H4 (cell line): ENCODE results near the gene OPCML. TPM values are rescaled to one million over a fixed set of nuclear protein-coding genes. Genes with fewer than 3 reads are reported as not detected.

Experiments
- DNase-seq: peaks from one replicate; pipeline ENCODE4 v3.0.0-alpha.2; 2015; ENCODE audit warnings: low spot score
- total RNA-seq: library from RNA; depleted of rRNA; stranded (reverse); fragments of >200 nt; shearing (Covaris generic); gene quantifications from 2 replicates; pipeline ENCODE4 v1.2.3, GENCODE V29; 2014

Gene OPCML
- total RNA-seq, 1 experiment from 2014 or later, result 0.12 TPM

GRCh38 chr11:133234883-133235282 lies 297.4 kb downstream of the OPCML start:
- DNase-seq, result no peak

DNA sequence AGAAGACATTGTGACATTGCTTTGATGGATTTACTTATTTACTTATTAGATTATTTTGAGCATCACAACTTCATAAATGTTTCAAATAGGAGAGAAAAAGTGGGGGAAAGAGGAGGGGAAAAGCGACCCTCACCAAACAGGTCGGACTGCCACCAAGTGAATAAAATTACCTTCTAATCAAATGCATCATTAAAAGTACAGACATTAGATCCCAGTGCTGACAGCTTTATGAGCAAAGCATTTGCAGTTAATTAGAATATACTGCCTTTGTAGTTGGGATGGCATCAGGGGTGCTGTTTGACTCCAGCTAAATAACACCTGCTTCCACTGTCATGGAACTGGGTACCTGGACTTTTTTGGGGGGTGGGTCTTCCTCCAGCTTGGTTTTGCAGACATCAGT lies 299.6 kb downstream of the OPCML start:
- DNase-seq, result no peak

- DNase-seq, result no peak
Measured at GRCh38 chr11:133230431-133230830, 301.9 kb downstream of the OPCML start.

DNA sequence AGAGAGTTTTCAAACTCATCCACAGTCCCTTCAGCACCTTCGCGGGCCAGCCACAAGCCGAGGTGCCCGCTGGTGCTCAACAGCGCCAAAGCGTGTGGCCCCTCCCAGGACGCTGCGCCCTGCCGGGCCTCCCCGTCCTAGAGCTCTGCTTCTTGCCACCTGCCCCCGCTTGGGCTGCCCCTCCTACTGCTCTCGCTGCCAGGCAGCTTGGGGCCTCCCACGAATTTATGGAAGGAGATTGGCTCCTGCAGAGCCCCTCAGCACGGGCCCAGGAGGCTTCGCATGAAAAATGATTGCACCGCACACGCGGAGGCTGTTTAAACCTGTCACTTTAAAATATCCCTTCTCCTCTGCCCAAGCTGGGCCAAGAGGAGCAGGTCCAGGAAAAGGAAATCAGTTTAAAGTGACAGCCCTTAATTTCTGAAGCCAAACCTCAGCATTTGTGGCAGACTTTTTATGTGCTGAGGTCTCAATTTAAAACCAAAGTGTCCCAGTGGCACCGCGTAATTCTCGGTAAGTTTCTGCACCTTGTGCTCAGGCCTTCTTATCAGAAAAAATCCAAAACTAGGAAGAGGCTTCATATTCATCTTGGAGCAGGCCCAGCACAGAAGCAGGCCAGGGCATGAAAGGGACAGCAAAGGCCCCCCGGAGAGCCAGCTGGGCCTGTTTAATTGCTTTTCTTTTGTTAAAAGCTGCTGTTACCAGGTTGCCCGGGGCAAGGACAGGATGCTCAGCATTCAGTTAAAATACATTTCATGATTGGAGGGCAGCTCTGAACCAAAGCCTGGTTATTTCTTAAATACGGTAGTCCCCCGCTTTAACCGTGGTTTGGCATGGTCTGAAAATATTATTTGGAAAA lies 303.6 kb downstream of the OPCML start:
- DNase-seq, result no peak

DNA sequence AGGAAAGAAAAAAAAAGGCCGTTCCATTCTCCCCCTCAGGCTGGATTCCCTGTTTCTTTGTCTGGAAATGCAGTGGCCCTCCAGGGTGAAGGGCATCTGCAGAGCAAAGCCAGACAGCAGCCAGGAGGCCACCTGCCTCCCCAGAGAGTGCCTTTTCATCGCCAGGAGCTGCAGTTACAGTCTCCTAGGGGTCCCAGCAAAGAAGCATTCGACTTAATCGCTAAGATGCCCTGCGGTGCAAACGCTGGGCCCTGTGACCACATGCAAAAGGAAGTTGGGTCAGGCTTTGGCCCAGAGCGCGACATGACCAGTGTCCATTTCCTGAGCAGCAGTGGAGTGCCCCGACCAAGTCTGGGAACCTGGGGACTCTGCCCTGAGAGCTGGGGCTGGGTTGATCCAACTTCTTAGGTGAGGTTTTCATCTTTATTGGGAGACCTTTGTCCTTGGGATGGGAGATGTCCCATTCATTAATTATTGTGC lies 304.6 kb downstream of the OPCML start:
- DNase-seq, result no peak

DNA sequence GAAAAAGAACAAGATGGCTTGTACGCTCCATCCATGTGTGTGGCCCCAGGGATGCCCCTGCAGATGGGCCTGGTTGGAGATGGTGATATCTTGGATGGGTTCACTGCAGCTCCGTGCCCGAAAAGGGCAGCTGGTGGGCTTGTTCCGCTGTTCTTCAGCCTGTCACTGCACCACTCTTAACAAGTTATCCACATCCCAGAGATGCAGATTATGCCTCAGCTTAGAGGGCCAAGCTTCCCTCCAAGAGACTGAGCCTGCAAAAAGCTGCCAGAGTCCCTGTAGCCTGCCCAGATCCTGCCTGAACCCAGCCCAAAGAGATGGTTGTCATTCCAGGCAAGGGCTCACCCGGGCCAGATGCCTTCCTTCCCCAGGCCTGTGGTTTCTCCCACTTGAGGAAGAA lies 308.0 kb downstream of the OPCML start:
- DNase-seq, result no peak

DNA sequence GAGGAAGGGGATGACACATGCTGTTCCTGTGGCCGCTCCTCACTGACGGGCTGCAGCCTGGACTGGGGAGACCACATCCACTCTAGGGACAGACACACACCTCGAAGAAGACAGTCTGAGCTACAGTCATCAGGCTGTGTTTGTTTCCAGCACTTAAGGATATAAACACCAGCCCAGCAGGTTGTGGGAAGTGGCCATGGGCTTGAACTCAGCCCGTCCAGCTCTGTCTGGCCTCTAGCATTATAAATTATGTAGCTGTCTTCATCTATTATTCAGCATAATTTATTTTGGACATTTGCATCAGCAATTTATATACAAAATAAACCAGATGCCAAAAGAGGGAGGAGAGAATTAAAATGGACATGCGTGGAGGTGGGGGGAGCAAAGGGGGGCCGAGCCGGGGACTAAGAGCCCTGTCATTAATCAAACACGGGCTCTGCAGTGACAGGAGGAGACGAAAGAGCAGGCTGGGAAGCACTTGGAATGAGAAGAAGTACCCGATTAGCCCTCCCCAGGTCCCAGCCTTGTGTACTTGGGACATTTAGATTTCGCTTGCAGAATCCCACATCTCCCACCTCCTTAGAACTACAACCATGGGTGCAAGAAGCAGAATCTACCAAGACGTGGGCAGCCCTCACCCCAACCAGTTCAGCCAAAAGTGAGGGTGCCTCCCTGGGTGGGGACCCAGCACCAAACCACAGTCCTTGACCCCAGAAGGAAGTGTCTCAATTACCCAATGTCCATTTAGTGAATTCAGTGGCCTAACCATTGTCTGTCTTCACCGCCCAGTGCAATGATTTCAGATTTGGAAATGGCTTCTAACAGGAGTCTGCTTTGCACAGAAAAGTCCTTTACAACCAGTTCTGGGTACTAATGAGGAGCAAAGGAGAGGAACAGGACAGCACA lies 309.6 kb downstream of the OPCML start:
- DNase-seq, result no peak

GRCh38 chr11:133219543-133219942 lies 312.8 kb downstream of the OPCML start:
- no peak for DNase-seq

DNA sequence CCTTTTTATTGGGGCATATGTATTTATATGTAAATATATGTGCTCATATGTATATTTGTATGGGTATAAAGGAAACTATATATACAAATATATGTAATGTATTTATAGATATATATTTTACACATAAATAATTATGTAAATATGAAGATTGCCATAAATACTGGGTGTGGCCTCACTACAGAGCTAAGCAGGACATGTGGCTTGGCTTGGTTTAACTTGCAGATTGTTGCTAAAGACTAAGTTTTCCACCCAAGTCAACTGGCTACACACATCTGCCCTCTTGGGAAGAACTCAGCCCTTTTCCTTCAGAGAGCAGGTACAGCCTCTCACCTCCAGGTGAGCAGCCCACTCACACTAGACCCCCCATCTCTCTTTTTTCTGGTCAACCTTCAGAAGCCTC lies 315.5 kb downstream of the OPCML start:
- no peak for DNase-seq

DNA sequence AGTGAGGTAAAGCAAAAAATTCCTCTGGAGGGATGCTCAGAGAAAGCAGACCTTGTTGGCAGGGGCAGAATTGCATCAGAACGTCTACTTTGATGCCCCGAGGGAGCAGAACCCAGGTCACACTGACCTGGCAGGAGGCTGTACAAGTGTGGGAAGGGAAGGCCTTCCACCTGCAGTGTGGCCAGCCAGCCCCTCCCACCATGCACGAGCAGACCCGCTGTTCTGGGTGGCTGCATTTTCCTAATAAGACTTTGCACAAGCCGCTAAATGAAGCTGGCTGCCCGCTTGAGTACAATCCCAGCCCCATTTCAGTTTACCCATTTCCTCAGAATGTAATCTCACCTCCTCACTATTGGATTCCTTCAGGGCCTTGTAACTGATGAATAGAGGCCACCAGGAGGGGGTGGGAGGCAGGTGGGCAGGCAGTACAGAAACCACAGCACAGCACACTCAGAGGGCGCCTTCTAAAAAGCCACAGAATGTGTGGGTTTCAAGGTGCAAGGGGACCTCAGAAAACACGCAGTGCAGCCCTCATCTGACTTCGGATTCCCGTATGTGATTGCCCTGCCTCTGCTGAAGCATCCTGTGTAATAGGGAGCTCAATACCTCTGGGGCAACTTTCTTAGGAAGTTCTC lies 316.6 kb downstream of the OPCML start:
- DNase-seq, result no peak

- DNase-seq, result no peak
Measured at GRCh38 chr11:133214646-133215045, 317.7 kb downstream of the OPCML start.

GRCh38 chr11:133212201-133212600 lies 320.1 kb downstream of the OPCML start:
- DNase-seq, result no peak

GRCh38 chr11:133207995-133208394 lies 324.3 kb downstream of the OPCML start:
- DNase-seq, result no peak

- no peak for DNase-seq
Measured at GRCh38 chr11:133206313-133207005, 325.8 kb downstream of the OPCML start.

DNA sequence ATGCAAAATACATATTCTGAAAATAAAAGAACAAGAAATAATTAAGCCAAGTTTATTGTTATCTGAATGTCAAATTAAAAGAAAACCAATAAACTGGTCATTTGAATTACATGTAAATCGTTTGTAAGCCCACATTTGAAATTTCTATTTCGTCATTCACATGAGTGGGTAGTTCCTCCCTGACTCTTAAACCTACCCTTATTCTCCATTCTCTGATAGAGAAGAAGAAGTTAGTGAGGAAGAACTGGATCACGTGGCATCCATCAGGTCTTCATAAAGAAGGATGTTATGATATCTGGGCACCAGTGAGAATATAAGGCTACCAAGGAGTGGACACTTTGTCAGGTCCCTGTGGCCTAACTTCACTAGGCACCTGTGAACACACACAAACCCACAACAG lies 328.1 kb downstream of the OPCML start:
- no peak for DNase-seq

DNA sequence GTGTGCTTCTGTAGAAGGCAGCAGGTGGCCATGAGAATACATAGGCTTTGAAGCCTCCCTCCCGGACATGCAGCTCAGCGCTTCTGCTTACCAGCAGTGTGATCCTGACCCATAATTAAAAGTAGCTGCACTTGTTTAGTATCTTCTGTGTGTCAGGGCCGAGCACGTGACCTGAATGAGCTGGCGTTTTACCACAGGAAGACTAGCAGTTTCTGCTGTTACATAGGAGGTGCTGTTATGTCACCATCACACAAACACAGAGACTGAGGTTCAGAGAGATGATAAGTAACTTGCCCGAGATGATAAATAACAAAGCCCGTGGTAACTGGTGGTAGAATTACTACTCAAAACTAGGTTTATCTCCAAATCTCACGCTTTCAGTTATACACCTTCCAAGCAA lies 329.5 kb downstream of the OPCML start:
- no peak for DNase-seq

GRCh38 chr11:133198438-133198837 lies 333.9 kb downstream of the OPCML start:
- DNase-seq, result no peak

DNA sequence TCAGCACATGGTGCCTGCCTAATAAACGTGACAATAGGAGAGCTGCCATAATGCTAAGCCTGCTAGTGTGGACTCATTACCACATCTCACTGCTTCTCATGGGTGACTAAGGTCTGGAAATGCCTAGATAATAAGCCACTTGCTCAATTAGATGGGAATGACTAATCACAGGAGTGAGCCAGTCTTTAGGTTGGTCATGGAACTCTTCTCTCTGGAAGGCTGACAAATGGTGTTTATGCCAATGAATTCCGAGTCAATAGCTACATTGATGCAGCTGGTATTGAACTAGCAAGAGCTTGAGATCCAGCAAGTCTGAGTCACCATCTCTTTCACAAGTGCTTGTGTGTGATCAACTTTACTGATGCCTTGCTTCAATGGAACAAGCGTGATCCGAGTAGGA lies 334.9 kb downstream of the OPCML start:
- DNase-seq, result no peak

DNA sequence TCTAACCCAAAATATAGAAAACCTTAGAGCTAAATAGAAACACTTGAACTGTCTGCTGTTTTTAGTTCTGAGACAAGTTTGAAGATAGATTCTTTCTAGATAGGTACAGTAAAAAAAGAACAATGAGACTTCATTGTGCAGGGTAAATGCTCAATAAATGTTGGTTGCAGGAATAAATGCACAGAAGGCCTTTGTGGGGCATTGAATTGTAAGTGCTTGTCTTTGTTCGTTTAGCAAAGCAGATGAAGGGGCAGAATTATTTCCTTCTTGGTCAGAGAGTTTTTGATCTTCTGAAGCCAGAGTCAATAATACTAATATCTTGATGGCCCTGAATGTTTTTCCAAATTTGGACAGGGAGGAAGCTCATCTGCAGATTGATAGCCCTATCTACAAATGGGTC lies 340.4 kb downstream of the OPCML start:
- no peak for DNase-seq

DNA sequence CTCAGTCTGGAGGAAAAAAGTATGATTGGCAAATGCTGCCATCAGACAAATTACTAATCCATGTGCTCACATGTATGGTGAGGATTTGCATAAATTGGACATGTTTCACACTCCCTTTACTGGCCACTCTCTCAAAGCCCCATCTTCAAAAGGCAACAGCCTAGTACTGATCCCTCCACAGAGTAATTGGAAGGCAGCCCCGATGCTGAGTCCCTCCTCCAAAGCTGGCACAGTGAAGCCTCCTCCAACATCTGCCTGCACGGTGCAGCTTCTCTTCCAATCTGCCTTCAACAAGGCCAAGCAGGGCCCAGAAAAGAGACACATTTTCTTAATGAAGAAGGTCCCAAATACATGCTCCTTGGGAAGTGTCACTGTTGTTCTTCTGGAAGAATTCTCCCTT lies 350.6 kb downstream of the OPCML start:
- no peak for DNase-seq

GRCh38 chr11:133181066-133181465 lies 351.2 kb downstream of the OPCML start:
- no peak for DNase-seq

GRCh38 chr11:133180201-133180600 lies 352.1 kb downstream of the OPCML start:
- no peak for DNase-seq
